Kidney (tissue), 14 donors: Measurements from ENCODE around the gene MEGF11. TPM values are rescaled to one million over a fixed set of nuclear protein-coding genes. Genes with fewer than 3 reads are reported as not detected.

ENCODE experiments used
- DNase-seq, 5 donors: peaks; one replicate each; pipeline ENCODE4 v3.0.0-alpha.2; 2013 to 2020
- FAIRE-seq: peaks from 2 replicates; lab custom pipeline; 2012; peaks lifted over from hg19 to GRCh38; lab: Jason Lieb, UNC
- H3K27ac ChIP-seq, 2 donors: one replicate each; pipeline ENCODE4 v1.7.0; 2013; ENCODE audit warnings: low read depth in 2 of 2, low read length in 2 of 2, inconsistent platforms in 1 of 2
- H3K27me3 ChIP-seq: one replicate; pipeline ENCODE4 v1.7.1; 2013; ENCODE audit warnings: low read length, inconsistent platforms; ENCODE audit not compliant: control insufficient read depth, insufficient read depth
- H3K36me3 ChIP-seq, 3 donors: one replicate each; pipeline versions ENCODE4 v1.7.0 to v1.7.1; 2013; ENCODE audit warnings: low read length in 3 of 3, control low read depth in 1 of 3, inconsistent platforms in 1 of 3; ENCODE audit not compliant: insufficient read depth in 3 of 3, control insufficient read depth in 2 of 3
- H3K4me1 ChIP-seq, 3 donors: one replicate each; pipeline versions ENCODE4 v1.7.0 to v1.7.1; 2013; ENCODE audit warnings: low read length in 3 of 3, inconsistent platforms in 1 of 3, low read depth in 1 of 3; ENCODE audit not compliant: control insufficient read depth in 2 of 3, insufficient read depth in 2 of 3
- H3K4me3 ChIP-seq, 3 donors: one replicate each; pipeline versions ENCODE4 v1.7.0 to v1.8.1; 2013; ENCODE audit warnings: low read length in 3 of 3, control low read depth in 1 of 3, inconsistent platforms in 1 of 3
- H3K9ac ChIP-seq, 3 donors: one replicate each; pipeline versions ENCODE4 v1.7.0 to v1.7.1; 2013; ENCODE audit warnings: low read length in 3 of 3, control low read depth in 1 of 3, inconsistent platforms in 1 of 3
- H3K9me3 ChIP-seq, 3 donors: one replicate each; pipeline versions ENCODE4 v1.7.0 to v1.7.1; 2013; ENCODE audit warnings: low read length in 3 of 3, control low read depth in 1 of 3, inconsistent platforms in 1 of 3; ENCODE audit not compliant: control insufficient read depth in 2 of 3, insufficient read depth in 1 of 3
- CTCF ChIP-seq: IDR thresholded peaks from 3 replicates; pipeline ENCODE4 v1.5.1; 2012; ENCODE audit warnings: mild to moderate bottlenecking, moderate library complexity, borderline replicate concordance; ENCODE audit not compliant: insufficient read depth; ENCODE audit errors: extremely low read depth
- intact Hi-C: fragments of 100-400 bp; cut with DNase I; formaldehyde crosslinking; loops from one replicate; pipeline ENCODE4 v1.11.1; 2022
- polyA plus RNA-seq: library from polyadenylated mRNA; stranded (reverse); fragments of 350-450 nt; fragmentation: Illumina TruSeq; extraction: RNeasy Lipid Tissue Mini Kit (QIAGEN cat#74804); gene quantifications from one replicate; pipeline ENCODE4 v1.2.3, GENCODE V29; 2014; ENCODE audit warnings: low read depth, low replicate concordance; ENCODE audit not compliant: insufficient read depth
- total RNA-seq: library from RNA; stranded (reverse); fragmentation: NEBNext Ultra II Directional; extraction: Animal tissue kit (Norgen Biotek cat#: 25700); gene quantifications from one replicate; pipeline ENCODE4 v1.2.1, GENCODE V29; 2021
- donor health status: control.
- donor health status: control.
- donor health status: control.
- donor health status: control.
- donor health status: control.
- donor health status: DM: yes; HTN: yes; CAD: no.
- donor health status: Normal renal cell carcinoma (clear cell type).

MEGF11 gene
- total and polyA plus RNA-seq, 2 donors from 2014 or later = 10.4 to 41.8 TPM

- TF ChIP-seq CTCF = no peak
- no peak for FAIRE-seq
Observed at GRCh38 chr15:66114863-66115425, 138.6 kb downstream of the MEGF11 start.

DNA sequence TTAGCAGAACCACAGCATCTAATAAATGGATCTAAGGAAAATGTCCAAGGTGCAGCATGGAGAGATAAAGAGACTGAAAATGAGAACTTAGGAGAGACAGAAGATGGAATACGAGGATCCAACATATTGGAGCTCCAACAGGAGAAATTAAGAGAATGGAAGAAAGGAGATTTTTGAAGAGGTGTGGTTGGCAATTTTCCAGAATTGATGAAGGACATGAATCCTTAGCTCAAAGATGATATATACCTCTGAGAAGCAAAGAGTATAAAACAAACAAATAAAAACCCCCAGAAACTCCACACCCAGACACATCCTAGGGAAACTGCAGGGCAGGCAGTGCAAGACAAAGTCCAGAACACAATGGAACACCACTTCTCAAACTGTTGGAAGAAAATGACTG, 141.2 kb downstream of the MEGF11 start:
- FAIRE-seq = no peak
- intact Hi-C loops = no loop called here
- TF ChIP-seq CTCF = no peak

More at GRCh38 chr15:66114863-66115425, 138.6 kb downstream of the MEGF11 start:
- no peaks in the 10 kb centered on the region for H3K9me3 ChIP-seq
- no peaks in the 10 kb centered on the region for H3K36me3 ChIP-seq
- H3K27ac ChIP-seq = no peak overlapping the region
- no peaks in the 10 kb centered on the region for H3K4me1 ChIP-seq
- DNase-seq = no peak
- H3K27me3 ChIP-seq = no peaks in the 10 kb centered on the region
- no peak overlapping the region for H3K9ac ChIP-seq
- intact Hi-C loops = no loop called here
- no peak overlapping the region for H3K4me3 ChIP-seq

GRCh38 chr15:66111363-66111762, 142.2 kb downstream of the MEGF11 start:
- DNase-seq (no peak), FAIRE-seq (no peak)
- no peaks in the 10 kb centered on the region for H3K4me1 ChIP-seq
- H3K36me3 ChIP-seq = no peaks in the 10 kb centered on the region
- TF ChIP-seq CTCF = no peak
- no peak overlapping the region for H3K27ac ChIP-seq
- no peak overlapping the region for H3K9ac ChIP-seq
- H3K27me3 ChIP-seq = no peaks in the 10 kb centered on the region
- no peak overlapping the region for H3K4me3 ChIP-seq
- intact Hi-C loops = no loop called here
- H3K9me3 ChIP-seq = no peaks in the 10 kb centered on the region

More for the DNA sequence above, 141.2 kb downstream of the MEGF11 start:
- H3K27me3 ChIP-seq = no peaks in the 10 kb centered on the region
- no peaks in the 10 kb centered on the region for H3K4me1 ChIP-seq
- no peak overlapping the region for H3K4me3 ChIP-seq
- no peak overlapping the region for H3K27ac ChIP-seq
- no peak overlapping the region for H3K9ac ChIP-seq
- H3K36me3 ChIP-seq = no peaks in the 10 kb centered on the region
- DNase-seq = no peak
- no peaks in the 10 kb centered on the region for H3K9me3 ChIP-seq

- Histone ChIP-seq H3K9ac (no peak overlapping the region), H3K27me3 (no peaks in the 10 kb centered on the region), H3K36me3 (no peaks in the 10 kb centered on the region), H3K4me3 (no peak overlapping the region), H3K27ac (no peak overlapping the region), H3K9me3 (no peaks in the 10 kb centered on the region), H3K4me1 (no peaks in the 10 kb centered on the region)
- FAIRE-seq (no peak), DNase-seq (no peak)
- intact Hi-C loops = no loop called here
- no peak for TF ChIP-seq CTCF
Observed at GRCh38 chr15:66110864-66111263, 142.7 kb downstream of the MEGF11 start.
